K562 (cell line): ENCODE measurements around the gene RRAD. TPM values are rescaled to one million over a fixed set of nuclear protein-coding genes. Genes with fewer than 3 reads are reported as not detected.
A peak's percentile ranks its signal among the peaks of the same experiment; 100 is the strongest.

Experiments used
- ATAC-seq: fragments of 200-7000 bp; cut with Tn5 transposase; 3 replicates; pipeline ENCODE4 v1.9.1; 2020; ENCODE audit warnings: moderate library complexity
- BruUV-seq: library from RNA; stranded (reverse); fragments of 400-500 nt; replicated peaks from 2 replicates; lab custom pipeline; 2021; lab: Mats Ljungman, UMichigan
- CTCF ChIA-PET: fragments of 300-600 bp; formaldehyde crosslinking; extraction: SDS; loops from one replicate; lab custom pipeline; 2021; ENCODE audit warnings: low intra/inter-chr PET ratio; lab: Yijun Ruan, JAX
- POLR2A ChIA-PET: fragments of 300-600, 350-650 bp; sonication (Branson Sonifier 250); formaldehyde crosslinking; extraction: SDS; loops from one replicate; lab custom pipeline; 2021; ENCODE audit warnings: antibody characterized with exemption, inconsistent platforms; lab: Yijun Ruan, JAX
- DNase-seq, 4 experiments: peaks; one replicate each; pipeline versions ENCODE4 v3.0.0 to v3.0.0-alpha.2; 2011 to 2018; ENCODE audit warnings: low spot score in 3 of 4, mixed read lengths in 3 of 4; ENCODE audit errors: extremely low read depth in 1 of 4
- FAIRE-seq: peaks from 2 replicates; lab custom pipeline; 2011; peaks lifted over from hg19 to GRCh38; lab: Jason Lieb, UNC
- H2AFZ ChIP-seq: 2 replicates; pipeline ENCODE4 v1.6.0; 2011; ENCODE audit warnings: low read depth, low read length, control low read depth, inconsistent platforms
- H3K27ac ChIP-seq: fragments of 200-600 bp; 3 replicates; pipeline ENCODE4 v1.8.0; 2011; ENCODE audit warnings: low read depth, mild to moderate bottlenecking, control low read depth, inconsistent platforms, low read length, moderate library complexity, mixed read lengths; ENCODE audit errors: extremely low read depth
- H3K27me3 ChIP-seq, 2 experiments: fragments of 300-600 bp in 1 of 2; 2 replicates in 1 of 2; 3 replicates in 1 of 2; pipeline versions ENCODE4 v1.6.0 to v1.8.0; 2011; ENCODE audit warnings: inconsistent platforms in 2 of 2, low read length in 2 of 2, mild to moderate bottlenecking in 1 of 2, mixed read lengths in 1 of 2, moderate library complexity in 1 of 2; ENCODE audit not compliant: control insufficient read depth in 2 of 2, insufficient read depth in 2 of 2
- H3K36me3 ChIP-seq: fragments of 300-600 bp; 3 replicates; pipeline ENCODE4 v1.8.0; 2011; ENCODE audit warnings: mild to moderate bottlenecking, low read length, inconsistent platforms; ENCODE audit not compliant: control insufficient read depth, insufficient read depth
- H3K4me1 ChIP-seq, 2 experiments: fragments of 200-600 bp in 1 of 2; replicated peaks in 1 of 2; 2 replicates in 1 of 2; 3 replicates in 1 of 2; pipeline versions ENCODE4 v1.5.1 to v1.8.0; 2011; ENCODE audit warnings: inconsistent platforms in 2 of 2, low read length in 2 of 2, mild to moderate bottlenecking in 1 of 2, mixed read lengths in 1 of 2, moderate library complexity in 1 of 2; ENCODE audit not compliant: control insufficient read depth in 2 of 2, insufficient read depth in 2 of 2
- H3K4me2 ChIP-seq: 2 replicates; pipeline ENCODE4 v1.6.1; 2011; ENCODE audit warnings: low read length, control low read depth, inconsistent platforms, mixed read lengths; ENCODE audit not compliant: insufficient read depth
- H3K4me3 ChIP-seq: fragments of 200-600 bp; sonication (generic), shearing (Covaris generic); 2 replicates; pipeline ENCODE4 v1.5.1; 2016; ENCODE audit warnings: control low read depth, inconsistent platforms
- H3K79me2 ChIP-seq: fragments of 200-600 bp; 3 replicates; pipeline ENCODE4 v1.8.0; 2011; ENCODE audit warnings: low read length, inconsistent platforms; ENCODE audit not compliant: control insufficient read depth, insufficient read depth
- H3K9ac ChIP-seq, 2 experiments: 2 replicates each; pipeline versions ENCODE4 v1.6.0 to v1.6.1; 2011; ENCODE audit warnings: low read depth in 2 of 2, low read length in 2 of 2, control low read depth in 1 of 2, inconsistent platforms in 1 of 2, mild to moderate bottlenecking in 1 of 2, mixed read lengths in 1 of 2; ENCODE audit not compliant: insufficient read depth in 1 of 2
- H3K9me1 ChIP-seq: one replicate; pipeline ENCODE4 v1.6.0; 2011; ENCODE audit warnings: inconsistent platforms, mild to moderate bottlenecking, low read length, moderate library complexity; ENCODE audit not compliant: control insufficient read depth, insufficient read depth
- H3K9me3 ChIP-seq: replicated peaks from 2 replicates; pipeline ENCODE4 v1.5.1; 2011; ENCODE audit warnings: low read depth, low read length, inconsistent platforms; ENCODE audit not compliant: control insufficient read depth, insufficient read depth
- H4K20me1 ChIP-seq: replicated peaks from 2 replicates; pipeline ENCODE4 v1.6.1; 2011; ENCODE audit warnings: low read length, inconsistent platforms, mixed read lengths; ENCODE audit not compliant: control insufficient read depth, insufficient read depth
- BACH1 ChIP-seq: fragments of 200-800 bp; sonication (Bioruptor generic); IDR thresholded peaks from 2 replicates; pipeline ENCODE4 v1.6.1; 2016; ENCODE audit warnings: missing genetic modification characterization, missing compliant biosample characterization
- DPF2 ChIP-seq: fragments of 450-650 bp; IDR thresholded peaks from 2 replicates; pipeline ENCODE4 v1.6.1; 2016
- EP400 ChIP-seq: fragments of 450-650 bp; IDR thresholded peaks from 2 replicates; pipeline ENCODE4 v1.6.1; 2017; ENCODE audit warnings: antibody characterized with exemption, mild to moderate bottlenecking, moderate library complexity
- FOXK1 ChIP-seq: sonication (generic); formaldehyde crosslinking; IDR thresholded peaks from 2 replicates; pipeline ENCODE4 v1.8.0; 2022; ENCODE audit warnings: missing genetic modification reagents, mild to moderate bottlenecking, borderline replicate concordance
- JUND ChIP-seq, 2 experiments: IDR thresholded peaks; 2 replicates in 1 of 2; 3 replicates in 1 of 2; pipeline ENCODE4 v1.6.1; 2011; ENCODE audit warnings: borderline replicate concordance in 2 of 2, low read depth in 2 of 2, low read length in 2 of 2, improper control_type of control experiment in 1 of 2, missing biosample characterization in 1 of 2, missing genetic modification characterization in 1 of 2, missing genetic modification reagents in 1 of 2
- MYC ChIP-seq, 2 experiments: fragments of 250-450 bp in 1 of 2; sonication (Bioruptor Pico) in 1 of 2; IDR thresholded peaks; 2 replicates each; pipeline versions ENCODE4 v1.5.1 to v1.6.1; 2012 to 2021; ENCODE audit warnings: low read depth in 2 of 2, borderline replicate concordance in 1 of 2, improper control_type of control experiment in 1 of 2, low read length in 1 of 2, mild to moderate bottlenecking in 1 of 2, moderate library complexity in 1 of 2
- POLR2B ChIP-seq: fragments of 450-650 bp; IDR thresholded peaks from 2 replicates; pipeline ENCODE4 v1.6.1; 2018; ENCODE audit warnings: low read depth; ENCODE audit not compliant: partially characterized antibody
- RFX1 ChIP-seq: fragments of 450-650 bp; IDR thresholded peaks from 2 replicates; pipeline ENCODE4 v1.6.1; 2016; ENCODE audit warnings: mild to moderate bottlenecking, moderate library complexity
- RFX5 ChIP-seq: IDR thresholded peaks from 2 replicates; pipeline ENCODE4 v1.6.1; 2011; ENCODE audit warnings: low read depth, mild to moderate bottlenecking, improper control_type of control experiment, low read length
- ZKSCAN3 ChIP-seq: fragments of 250-450 bp; sonication (Bioruptor Pico); IDR thresholded peaks from 2 replicates; pipeline ENCODE4 v1.4.0; 2020
- WGBS: fragments of 100-300 bp; shearing (Covaris generic); methylation state at CpG from one replicate; pipeline ENCODE4 v1.1.6; 2016; ENCODE audit warnings: low coverage, mixed read lengths; ENCODE audit not compliant: insufficient coverage; ENCODE audit errors: missing lambda C conversion rate; 5-methylcytosine and 5-hydroxymethylcytosine counted together
- in situ Hi-C: fragments of 300-500 bp; cut with MboI; formaldehyde crosslinking; loops from 4 replicates; pipeline ENCODE4 v1.15.0; 2018; ENCODE audit warnings: inconsistent platforms, mixed read lengths
- intact Hi-C: fragments of 100-400 bp; cut with micrococcal nuclease; formaldehyde crosslinking; loops from 2 replicates; pipeline ENCODE4 v1.14.2; 2022
- polyA plus RNA-seq, 8 experiments: library from polyadenylated mRNA; depleted of rRNA in 4 of 8; stranded (reverse) in 5 of 8; unstranded in 3 of 8; fragments of >200 nt; fragmentation: Nextera tagmentation in 2 of 8; fragmentation: Illumina TruSeq in 1 of 8; extraction: Ambion mirVana in 2 of 8; extraction: Trizol in 1 of 8; gene quantifications; 2 replicates each; pipeline versions ENCODE4 v1.2.1 to v1.2.3, GENCODE V29; 2011 to 2014; ENCODE audit warnings: inconsistent platforms in 1 of 8, missing spikeins in 1 of 8
- total RNA-seq, 7 experiments: library from RNA; depleted of rRNA in 6 of 7; stranded (reverse); fragments of >200 nt in 6 of 7; fragmentation: Illumina TruSeq in 2 of 7; extraction: Trizol in 2 of 7; gene quantifications; 2 replicates each; pipeline versions ENCODE4 v1.2.1 to v1.2.3, GENCODE V29; 2011 to 2021; ENCODE audit warnings: low replicate concordance in 1 of 7
- TF ChIP-seq, protein P1 (sequence below): fragments of 450-650 bp; formaldehyde crosslinking; IDR thresholded peaks from 2 replicates; pipeline ENCODE4 v1.4.0; 2020; ENCODE audit warnings: mild to moderate bottlenecking, moderate library complexity

The RRAD gene
- total and polyA plus RNA-seq, 9 of the 15 experiments (the other 6 are each of a cell fraction or from before 2014, with no cell fraction given), result 0.09 to 0.20 (median 0.13) TPM; not detected in 5

DNA sequence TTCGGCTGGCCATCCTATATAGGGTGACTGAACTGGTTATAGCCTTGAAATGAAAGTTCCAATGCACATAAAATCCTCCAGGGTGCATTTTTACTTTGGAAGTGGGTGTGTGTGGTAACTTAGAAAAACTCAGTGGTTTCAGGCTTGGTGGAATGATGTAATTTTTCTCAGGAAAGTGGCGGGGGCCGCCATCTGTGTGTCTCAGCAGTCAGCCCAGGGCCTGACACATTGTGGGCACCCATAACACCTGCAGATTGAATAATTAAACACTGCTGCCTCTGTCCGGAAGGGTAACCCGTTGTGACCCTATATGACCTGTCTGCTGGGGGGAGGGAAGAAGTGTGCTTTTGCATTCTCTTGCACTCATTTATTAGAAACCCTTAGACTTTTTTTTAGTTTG, 47.3 kb downstream of the RRAD start (continued):
- TF ChIP-seq JUND (IDR thresholded peaks at IDR 0.05; ENCODE audit: borderline replicate concordance, low read depth, low read length), result no peak
- TF ChIP-seq JUND (tag; IDR thresholded peaks at IDR 0.05; ENCODE audit: borderline replicate concordance, low read depth, low read length), result peak; percentile 38; the same call in 1 of the 3 replicates
- 0 out of 2 replicates have a peak, but pooled peaks have one; percentile 12 for TF ChIP-seq EP400
- 0 out of 2 replicates have a peak, but pooled peaks have one; percentile 22 for TF ChIP-seq DPF2

DNA sequence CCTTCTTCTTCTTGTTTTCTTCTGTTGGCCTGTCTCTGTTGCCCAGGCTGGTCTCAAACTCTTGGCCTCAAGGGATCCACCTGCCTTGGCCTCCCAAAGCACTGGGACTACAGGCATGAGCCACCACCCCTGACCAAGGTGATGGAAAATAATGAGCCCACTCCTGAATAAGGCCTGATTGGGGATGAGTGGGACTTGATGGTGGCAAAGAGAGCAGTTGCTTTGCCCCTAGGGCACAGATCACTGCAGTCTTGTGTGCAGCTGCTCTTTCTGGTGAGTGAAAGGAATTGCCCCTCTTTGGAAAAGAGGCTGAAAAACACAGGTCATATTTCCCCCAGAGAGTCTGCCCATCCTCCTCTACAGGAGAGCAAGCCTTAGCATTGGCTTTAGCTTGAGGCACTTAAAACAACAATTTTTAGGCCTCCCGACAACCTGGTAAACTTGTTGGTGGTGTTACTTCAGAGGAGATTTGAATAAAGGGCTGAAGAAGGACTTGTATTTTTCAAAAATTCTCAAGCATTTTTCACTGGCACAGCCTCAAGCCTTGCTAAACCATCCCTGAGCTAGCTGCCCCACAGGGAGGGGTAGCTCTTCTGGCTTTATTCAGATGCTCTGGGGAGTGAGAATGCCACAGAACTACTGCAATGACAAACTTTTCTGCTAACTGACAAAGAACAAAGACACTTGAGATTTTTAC, 51.1 kb downstream of the RRAD start:
- no TSS peak for BruUV-seq
- in situ Hi-C loops, result no loop called here
- FAIRE-seq, result no peak
- 17% methylated on average over 1 of the region's 1 CpG for WGBS
- no peaks in the 10 kb centered on the region for H3K36me3 ChIP-seq
- POLR2A ChIA-PET, result interaction anchor here (0.6 to 1.6 kb wide), 3 partner anchors 26 to 134 kb away, joined by 3 to 4 read pairs (median 3); partner anchors contain the start of gene NAE1
- H2AFZ ChIP-seq, result no peak overlapping the region
- no peaks in the 10 kb centered on the region for H3K9me1 ChIP-seq
- H3K4me2 ChIP-seq, result no peak overlapping the region
- H3K4me1 ChIP-seq, result peaks cover 10 to 20% of the 10 kb centered on the region in 2 experiments; a peak in 4 of 5 replicates
- no peak for TF ChIP-seq BACH1 (tag)
- TF ChIP-seq POLR2B, result no peak
- no peak for TF ChIP-seq FOXK1 (CRISPR knock-in tag)
- TF ChIP-seq, protein P1, sequence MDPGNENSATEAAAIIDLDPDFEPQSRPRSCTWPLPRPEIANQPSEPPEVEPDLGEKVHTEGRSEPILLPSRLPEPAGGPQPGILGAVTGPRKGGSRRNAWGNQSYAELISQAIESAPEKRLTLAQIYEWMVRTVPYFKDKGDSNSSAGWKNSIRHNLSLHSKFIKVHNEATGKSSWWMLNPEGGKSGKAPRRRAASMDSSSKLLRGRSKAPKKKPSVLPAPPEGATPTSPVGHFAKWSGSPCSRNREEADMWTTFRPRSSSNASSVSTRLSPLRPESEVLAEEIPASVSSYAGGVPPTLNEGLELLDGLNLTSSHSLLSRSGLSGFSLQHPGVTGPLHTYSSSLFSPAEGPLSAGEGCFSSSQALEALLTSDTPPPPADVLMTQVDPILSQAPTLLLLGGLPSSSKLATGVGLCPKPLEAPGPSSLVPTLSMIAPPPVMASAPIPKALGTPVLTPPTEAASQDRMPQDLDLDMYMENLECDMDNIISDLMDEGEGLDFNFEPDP (CRISPR knock-in tag), result no peak
- TF ChIP-seq ZKSCAN3 (CRISPR knock-in tag), result no peak
- TF ChIP-seq RFX1, result no peak
- TF ChIP-seq RFX5, result no peak
- TF ChIP-seq MYC (IDR thresholded peaks at IDR 0.05; ENCODE audit: low read depth, low read length), result no peak
- TF ChIP-seq MYC (CRISPR knock-in tag; IDR thresholded peaks at IDR 0.05; ENCODE audit: borderline replicate concordance, low read depth), result no peak
- TF ChIP-seq, all 486 proteins: peak for 0
- no peaks in the 10 kb centered on the region for H3K27me3 ChIP-seq
- 0 out of 3 replicates have a peak overlapping the region, but pooled peaks have one; percentile 6 for H3K27ac ChIP-seq
- intact Hi-C loops, result no loop called here
- CTCF ChIA-PET, result interaction anchor here (0.6 kb wide), 1 partner anchor 270 kb away, joined by 3 read pairs; no protein-coding TSS in a partner anchor
- ATAC-seq (no peak), DNase-seq (no peak)
- H3K9me3 ChIP-seq, result no peaks in the 10 kb centered on the region
- no peaks in the 10 kb centered on the region for H3K79me2 ChIP-seq
- no peak overlapping the region for H3K9ac ChIP-seq
- H3K4me3 ChIP-seq, result no peak overlapping the region
- no peaks in the 10 kb centered on the region for H4K20me1 ChIP-seq
